COLO829 (cell line): ENCODE data around the gene EFS.
"Not testable (repeated sequence)": the region's sequence is repeated elsewhere in the genome, so short reads cannot be mapped to it uniquely, and the experiment has no call there.

ENCODE experiments used
- DNase-seq: peaks from one replicate; pipeline ENCODE4 v3.0.0; 2012; ENCODE audit warnings: low spot score

EFS gene, protein sequence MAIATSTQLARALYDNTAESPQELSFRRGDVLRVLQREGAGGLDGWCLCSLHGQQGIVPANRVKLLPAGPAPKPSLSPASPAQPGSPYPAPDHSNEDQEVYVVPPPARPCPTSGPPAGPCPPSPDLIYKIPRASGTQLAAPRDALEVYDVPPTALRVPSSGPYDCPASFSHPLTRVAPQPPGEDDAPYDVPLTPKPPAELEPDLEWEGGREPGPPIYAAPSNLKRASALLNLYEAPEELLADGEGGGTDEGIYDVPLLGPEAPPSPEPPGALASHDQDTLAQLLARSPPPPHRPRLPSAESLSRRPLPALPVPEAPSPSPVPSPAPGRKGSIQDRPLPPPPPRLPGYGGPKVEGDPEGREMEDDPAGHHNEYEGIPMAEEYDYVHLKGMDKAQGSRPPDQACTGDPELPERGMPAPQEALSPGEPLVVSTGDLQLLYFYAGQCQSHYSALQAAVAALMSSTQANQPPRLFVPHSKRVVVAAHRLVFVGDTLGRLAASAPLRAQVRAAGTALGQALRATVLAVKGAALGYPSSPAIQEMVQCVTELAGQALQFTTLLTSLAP

DNA sequence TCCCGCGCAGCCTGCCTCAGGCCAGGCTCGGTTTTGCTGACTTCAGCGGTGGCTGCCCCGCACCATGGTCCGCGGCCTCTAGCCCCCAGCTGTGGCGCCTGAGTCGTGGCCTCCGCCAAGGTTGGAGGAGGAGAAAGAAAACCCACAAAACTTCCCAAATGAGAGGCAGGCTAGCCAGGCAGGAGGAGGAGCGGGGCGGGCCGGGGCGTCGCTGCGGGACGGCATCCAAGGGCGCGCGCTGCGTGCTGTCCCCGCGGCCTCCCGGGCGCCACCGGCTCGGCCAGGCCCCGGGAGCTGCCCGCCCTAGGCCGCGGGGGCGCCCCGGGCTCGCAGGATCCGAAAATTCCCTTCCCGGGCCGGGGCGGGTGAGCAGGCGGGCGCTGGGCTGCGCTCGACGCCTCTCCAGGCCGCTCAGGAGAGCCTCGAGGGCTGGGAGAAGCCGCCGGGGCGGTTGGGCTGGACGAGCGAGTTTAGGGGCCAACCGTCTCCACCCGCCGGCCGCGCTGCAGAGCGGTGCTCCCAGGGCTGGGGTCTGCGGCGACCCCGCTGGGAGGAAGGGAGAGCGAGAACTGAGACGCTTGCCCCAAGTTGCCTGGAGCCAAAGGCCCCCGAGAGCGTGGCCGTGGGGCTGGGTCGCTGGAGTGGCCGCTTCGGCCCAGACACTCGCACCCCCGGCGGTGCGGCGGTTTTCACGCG, at the start of gene EFS:
Gene EFS (minus strand): TSS at position 137 of the 696 bp plus-strand sequence. CDS start 147 bp downstream, outside the sequence.
- DNase-seq: no peak

DNA sequence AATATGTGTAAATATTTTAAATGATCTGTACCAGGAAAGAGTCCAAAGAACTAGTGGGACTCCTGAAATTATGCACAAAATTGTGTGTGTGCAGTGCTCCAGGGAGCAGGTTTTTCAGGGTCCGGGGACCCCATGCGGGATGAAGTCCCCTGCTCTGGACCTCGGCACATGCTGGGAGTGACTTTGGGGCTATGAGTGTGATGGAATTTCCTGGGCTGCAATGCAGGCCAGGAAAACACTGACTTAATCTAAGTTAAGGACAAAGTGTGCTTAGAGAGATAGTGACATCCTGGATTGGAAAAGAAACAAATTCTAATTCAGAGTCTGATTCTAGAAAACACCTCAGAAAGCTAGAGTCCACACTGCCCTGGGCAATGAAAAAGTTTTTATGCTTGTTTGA, 49.3 kb upstream of the EFS start:
- DNase-seq: no peak

DNA sequence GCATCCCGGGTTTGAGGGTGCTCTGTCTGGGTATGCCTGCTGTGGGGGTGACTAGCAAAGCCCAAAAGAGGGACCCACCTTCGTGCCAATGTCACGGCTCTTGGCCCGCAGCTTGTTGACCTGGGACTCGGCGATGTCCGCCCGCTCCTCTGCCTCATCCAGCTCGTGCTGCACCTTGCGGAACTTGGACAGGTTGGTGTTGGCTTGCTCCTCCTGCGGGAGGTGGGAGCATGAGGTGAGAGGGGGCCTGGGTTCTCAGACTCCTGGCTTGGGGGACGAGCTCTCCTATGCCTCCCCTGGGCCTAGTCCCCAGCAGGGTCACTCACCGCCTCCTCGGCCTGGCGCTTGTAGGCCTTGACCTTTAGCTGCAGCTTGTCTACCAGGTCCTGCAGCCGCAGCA, 48.7 kb upstream of the EFS start:
- DNase-seq: no peak

DNA sequence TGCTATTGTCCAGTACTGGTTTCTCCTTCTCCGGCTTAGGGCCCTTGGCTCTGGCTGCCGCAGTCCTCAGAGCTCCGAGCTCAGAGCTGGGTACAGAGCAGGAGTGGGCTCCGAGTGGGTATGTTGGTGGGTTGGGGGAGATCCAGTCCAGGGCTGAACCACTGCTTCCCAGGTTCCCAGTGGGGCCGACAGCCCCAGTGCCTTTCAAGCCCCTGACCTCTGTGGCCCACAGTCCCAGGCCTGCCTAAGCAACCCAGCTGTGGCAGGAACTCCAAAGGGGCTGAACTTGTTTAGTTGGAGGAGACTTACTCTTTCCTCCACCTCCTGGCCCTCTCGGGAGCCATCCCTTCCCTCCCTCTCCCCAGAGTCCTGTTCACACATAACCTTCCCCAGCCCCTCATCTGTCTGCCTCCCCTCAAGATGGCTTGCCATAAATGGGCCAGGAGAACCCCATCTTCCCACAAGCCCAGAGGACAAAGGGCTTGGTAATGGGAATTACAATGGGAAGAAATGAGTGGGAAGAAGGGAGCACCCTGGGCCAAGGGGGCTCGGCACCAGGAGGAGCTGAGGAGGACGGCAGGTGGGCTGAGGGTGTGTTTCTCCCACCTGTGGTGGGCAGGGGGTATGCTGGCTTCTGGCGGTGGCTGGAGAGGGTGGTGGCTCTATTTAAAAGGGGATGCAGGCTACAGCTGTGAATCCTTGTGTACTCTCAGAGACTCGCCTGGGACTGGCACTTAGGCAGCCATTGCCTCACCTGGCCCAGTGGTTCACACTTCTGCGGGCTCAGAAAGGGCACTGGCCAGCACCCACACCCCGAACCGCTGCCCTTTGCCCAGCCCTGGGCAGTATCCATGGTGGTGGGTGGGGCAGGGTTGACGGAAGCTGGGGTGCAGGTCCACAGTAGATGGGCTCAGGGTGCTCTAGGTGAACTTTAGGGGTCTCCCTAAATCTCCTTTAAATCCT, 46.9 kb upstream of the EFS start:
- DNase-seq: no peak

GRCh38 chr14:23409966-23410635, 45.1 kb upstream of the EFS start:
- no peak for DNase-seq

DNA sequence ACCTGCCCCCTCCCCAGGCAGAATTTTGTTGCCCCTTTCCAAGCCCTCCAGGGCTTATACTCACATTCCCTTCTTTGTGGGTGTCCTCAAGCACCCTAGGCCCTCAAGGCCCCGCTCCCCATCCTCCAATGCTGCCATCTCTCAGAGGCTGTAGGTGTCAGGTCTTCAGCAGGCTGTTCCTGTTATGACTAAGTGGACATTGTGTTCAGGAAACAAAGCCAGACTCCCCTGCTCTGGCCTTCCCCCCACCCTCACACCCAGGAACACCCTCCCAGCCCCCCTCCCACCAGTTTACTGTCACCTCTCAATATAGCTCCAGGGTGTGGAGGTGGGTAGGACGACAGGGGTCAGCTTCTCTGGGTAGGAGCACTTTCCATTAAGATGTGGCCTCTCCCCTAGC, 44.5 kb upstream of the EFS start:
- no peak for DNase-seq

- DNase-seq: no peak
These were observed 43.3 kb upstream of the EFS start for GRCh38 chr14:23408307-23408630.

DNA sequence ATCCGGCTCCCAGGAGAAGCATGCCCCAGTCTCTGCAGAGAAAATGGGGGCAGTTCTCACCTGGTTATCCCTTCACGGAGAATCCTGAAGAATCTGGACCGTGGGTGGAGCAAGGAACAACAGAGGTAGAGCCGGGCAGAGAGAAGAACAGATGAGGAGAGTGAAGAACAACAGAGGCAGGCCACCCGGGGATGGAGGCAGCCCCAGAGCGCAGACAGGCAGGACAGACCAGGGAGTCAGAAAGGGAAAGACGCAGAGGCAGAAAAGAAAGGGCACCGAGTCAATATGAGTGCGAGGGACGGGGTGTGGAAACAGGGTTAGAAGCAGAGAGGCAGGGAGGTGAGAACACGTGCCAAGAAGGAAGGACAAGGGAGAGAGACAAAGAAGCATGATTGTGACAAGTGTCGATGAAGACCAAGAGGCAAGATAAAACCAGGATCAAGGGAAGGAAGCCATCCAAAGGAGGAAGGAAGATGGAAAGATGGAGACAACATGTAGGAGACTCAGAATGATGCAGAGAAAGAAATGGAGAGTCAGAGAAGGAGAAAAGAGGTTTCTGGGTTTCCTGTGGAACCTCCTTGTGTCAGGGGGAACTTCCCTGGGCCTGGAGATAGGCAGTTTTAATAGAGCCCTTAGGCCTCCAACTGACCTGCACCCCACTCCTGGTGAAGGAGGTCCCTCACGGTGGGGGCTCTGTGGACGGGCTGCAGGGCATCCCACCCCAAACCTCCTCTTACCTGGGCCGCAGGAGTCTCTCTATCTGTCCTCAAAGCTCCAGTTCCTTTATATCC, 42.7 kb upstream of the EFS start, which contains the start of gene MYH6:
Gene MYH6 (minus strand): TSS at position 758 of the 791 bp plus-strand sequence. CDS start 1,050 bp downstream, outside the sequence.
- no peak for DNase-seq

DNA sequence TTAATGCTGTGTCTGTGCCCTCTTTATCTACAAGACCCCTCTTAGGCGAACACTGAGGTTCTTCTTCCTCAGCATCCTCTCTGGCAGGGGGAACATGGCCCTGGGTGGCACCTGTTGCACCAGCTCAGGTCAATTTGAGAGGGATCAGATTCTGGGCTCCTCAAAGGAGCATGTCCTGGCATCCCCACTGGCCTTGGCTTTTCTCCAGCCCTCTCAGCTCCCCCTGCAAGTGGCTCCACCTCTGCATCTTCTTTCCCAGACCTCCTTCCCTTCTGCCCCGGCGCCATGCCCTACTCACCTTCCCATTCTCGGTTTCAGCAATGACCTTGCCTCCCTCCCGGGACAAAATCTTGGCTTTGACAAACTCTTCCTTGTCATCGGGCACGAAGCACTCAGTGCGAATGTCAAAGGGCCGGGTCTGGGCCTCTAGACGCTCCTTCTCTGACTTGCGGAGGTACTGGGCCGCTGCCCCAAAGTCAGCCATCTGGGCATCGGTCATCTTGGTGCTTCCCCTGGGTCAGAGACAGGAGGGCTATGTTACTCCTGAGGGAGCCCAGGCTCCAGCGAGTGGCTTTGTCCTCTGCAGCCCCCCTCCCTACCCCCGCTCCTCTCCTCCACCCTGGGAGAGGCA, 41.9 kb upstream of the EFS start:
- no peak for DNase-seq

DNA sequence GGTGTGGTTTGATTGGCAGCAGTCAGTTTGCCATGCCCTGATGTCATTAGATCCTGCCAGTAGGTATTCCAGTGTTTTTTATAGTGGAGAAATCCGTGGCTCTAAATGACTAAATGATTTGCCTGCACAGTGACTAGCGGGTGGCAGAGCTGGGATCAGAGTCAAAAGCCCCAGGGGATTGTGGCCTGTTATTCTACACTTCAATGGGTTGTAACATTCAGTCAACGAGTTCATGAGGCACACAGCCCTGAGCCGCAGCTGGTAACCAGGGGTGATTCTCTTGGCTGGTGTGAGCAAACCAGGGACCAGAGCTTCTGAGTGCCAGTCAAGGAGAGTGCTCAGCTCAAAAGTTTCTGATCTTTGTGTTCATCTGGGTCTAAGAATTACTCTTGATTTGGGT, 41.3 kb upstream of the EFS start:
- DNase-seq: no peak

DNA sequence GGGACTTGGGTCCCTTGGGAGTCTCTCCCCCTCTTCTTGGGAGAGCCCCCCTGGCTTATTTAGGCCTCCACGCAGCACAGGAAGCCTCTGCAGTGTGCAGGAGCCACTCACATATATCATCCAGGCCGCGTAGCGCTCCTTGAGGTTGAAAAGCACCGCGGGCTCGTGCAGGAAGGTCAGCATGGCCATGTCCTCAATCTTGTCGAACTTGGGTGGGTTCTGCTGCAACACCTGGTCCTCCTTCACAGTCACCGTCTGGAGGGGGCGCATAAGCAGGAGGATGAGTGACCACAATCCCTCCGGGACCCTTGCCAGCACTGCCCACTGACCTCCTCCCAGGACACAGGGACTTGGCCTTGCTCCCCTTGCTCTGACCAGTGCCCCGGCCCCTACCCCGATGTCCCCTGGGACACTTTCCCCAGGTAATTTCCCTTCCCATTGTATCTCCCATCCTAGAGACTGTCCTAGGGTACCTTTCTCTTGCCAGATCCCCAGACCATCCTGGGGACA, 40.6 kb upstream of the EFS start:
- DNase-seq: no peak

GRCh38 chr14:23405096-23405495, 40.1 kb upstream of the EFS start:
- no peak for DNase-seq

GRCh38 chr14:23404331-23404900, 39.4 kb upstream of the EFS start:
- no peak for DNase-seq

DNA sequence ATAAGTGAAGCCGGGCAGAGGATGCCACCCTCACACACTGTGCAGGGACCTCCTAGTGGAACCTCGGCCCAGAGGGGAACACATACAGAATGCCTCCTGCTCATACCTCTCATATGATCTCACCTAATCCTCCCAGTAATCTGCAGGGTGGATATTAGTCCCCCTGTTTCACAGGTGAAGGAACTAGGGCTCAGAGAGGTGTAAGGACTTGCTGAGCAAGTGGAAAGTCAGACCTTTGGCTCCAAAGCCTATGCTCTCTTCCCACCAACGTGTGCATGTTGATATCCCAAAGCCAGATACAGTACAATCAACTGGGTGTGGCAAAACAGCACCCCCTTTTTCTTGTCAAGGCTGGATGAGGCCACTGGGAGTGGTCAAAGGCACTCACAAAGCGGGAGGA, 38.9 kb upstream of the EFS start:
- DNase-seq: no peak

- DNase-seq: no peak
These were observed 38.1 kb upstream of the EFS start for GRCh38 chr14:23403139-23403438.

DNA sequence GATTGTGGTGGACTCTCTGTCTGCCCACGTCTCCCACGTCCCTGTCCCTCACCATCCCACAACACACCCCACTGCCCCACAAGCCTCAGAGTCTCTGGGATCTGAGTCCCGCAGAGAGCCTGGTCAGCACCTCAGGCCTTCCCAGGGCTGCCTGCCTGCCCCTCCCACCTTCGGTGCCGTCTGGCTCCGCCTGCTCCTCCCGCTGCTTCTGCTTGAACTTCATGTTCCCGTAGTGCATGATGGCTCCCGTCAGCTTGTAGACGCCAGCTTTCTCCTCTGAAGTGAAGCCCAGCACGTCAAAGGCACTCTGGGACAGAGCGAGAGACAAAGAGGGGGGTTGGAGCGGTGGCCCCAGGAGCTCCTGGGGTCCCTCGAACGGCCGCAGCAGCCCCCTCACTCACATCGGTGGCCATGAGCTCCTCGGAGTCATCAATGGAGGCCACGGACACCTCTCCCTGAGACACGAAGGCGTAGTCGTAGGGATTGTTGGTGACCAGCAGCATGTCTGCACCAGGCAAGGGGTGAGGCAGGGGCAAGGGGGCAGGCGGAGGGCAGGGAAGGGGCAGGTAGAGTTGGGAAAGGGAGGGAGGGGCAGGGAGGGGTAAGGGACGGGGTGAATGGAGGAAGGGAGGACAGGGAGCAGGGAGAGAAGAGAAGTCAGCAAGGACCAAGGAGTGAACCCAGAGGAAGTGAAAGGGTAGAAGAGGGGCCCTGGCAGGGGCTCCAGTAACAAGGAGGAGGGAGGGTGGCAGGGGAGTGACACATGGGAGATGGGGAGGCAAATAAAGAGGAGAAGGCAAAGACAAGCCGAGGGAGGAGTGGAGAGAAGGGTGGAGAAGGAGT, 37.5 kb upstream of the EFS start:
- no peak for DNase-seq

GRCh38 chr14:23401291-23401690, 36.3 kb upstream of the EFS start:
- no peak for DNase-seq

DNA sequence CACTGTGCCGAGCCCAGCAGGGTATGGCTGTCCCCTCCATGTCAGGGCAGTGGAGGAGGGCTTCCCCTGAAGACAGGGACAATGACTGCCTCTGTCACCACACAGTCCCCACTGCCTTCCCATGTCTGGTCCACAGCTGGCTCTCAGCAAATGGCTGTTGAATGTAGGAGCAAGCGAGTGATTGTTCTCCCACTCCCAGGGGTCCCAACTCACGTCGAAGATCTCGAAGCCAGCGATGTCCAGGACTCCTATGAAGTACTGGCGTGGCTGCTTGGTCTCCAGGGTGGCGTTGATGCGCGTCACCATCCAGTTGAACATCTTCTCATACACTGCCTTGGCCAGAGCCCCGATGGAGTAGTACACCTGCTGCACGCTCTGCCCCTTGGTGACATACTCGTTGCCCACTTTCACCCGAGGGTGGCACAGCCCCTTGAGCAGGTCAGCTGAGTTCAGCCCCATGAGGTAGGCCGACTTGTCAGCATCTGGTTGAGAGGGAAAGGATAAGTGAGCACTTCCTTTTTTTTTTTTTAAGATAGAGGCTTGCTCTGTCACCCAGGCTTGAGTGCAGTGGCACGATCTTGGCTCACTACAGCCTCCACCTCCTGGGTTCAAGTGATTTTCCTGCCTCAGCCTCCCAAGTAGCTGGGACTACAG, 35.7 kb upstream of the EFS start:
- DNase-seq: not testable (repeated sequence)
